HG03175 (cell line): Measurements from ENCODE around the gene PARPBP.
"Not testable (repeated sequence)": the region's sequence is repeated elsewhere in the genome, so short reads cannot be mapped to it uniquely, and the experiment has no call there.

ENCODE experiments used
- ATAC-seq: cut with Tn5 transposase; IDR thresholded peaks from one replicate; pipeline ENCODE4 v1.9.1; 2021; ENCODE audit warnings: mild to moderate bottlenecking, moderate library complexity; ENCODE audit not compliant: unreplicated experiment

PARPBP gene

GRCh38 chr12:102234599-102234998, 114.6 kb downstream of the PARPBP start:
- no peak for ATAC-seq

DNA sequence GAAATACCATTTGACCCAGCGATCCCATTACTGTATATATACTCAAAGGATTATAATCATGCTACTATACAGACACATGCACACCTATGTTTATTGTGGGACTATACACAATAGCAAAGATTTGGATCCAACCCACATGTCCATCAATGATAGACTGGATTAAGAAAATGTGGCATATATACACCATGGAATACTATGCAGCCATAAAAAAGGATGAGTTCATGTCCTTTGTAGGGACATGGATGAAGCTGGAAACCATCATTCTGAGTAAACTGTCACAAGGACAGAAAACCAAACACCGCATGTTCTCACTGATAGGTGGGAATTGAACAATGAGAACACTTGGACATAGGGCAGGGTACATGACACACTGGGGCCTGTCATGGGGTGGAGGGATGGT, 120.9 kb downstream of the PARPBP start:
- ATAC-seq: not testable (repeated sequence)
